Left lung (tissue), 10 donors: ENCODE results near the gene IGSF6. TPM values are rescaled to one million over a fixed set of nuclear protein-coding genes. Genes with fewer than 3 reads are reported as not detected.
"Not testable (repeated sequence)": the region's sequence is repeated elsewhere in the genome, so short reads cannot be mapped to it uniquely, and the experiment has no call there.

Experiments used
- ATAC-seq: fragments of 200-7000 bp; cut with Tn5 transposase; one replicate; pipeline ENCODE4 v1.9.1; 2020; ENCODE audit warnings: moderate library complexity
- DNase-seq, 4 donors: peaks; one replicate each; pipeline ENCODE4 v3.0.0-alpha.2; 2013 to 2020
- H3K27ac ChIP-seq, 2 donors: fragments of 200-600 bp; sonication (generic) in 1 of 2; one replicate each; pipeline versions ENCODE4 v1.5.0 to v1.8.0; 2020 to 2021
- H3K27me3 ChIP-seq, 2 donors: fragments of 200-600 bp; sonication (generic) in 1 of 2; one replicate each; pipeline versions ENCODE4 v1.5.0 to v1.8.0; 2020 to 2021
- H3K36me3 ChIP-seq, 2 donors: fragments of 200-600 bp; sonication (generic) in 1 of 2; one replicate each; pipeline versions ENCODE4 v1.5.0 to v1.8.0; 2020 to 2021
- H3K4me1 ChIP-seq, 2 donors: fragments of 200-600 bp; one replicate each; pipeline ENCODE4 v1.8.0; 2021
- H3K4me3 ChIP-seq, 2 donors: fragments of 200-600 bp; sonication (generic) in 1 of 2; one replicate each; pipeline versions ENCODE4 v1.5.0 to v1.8.0; 2020 to 2021; ENCODE audit warnings: mild to moderate bottlenecking in 1 of 2
- H3K9me3 ChIP-seq, 2 donors: fragments of 200-600 bp; sonication (generic) in 1 of 2; one replicate each; pipeline versions ENCODE4 v1.5.0 to v1.8.0; 2020 to 2021
- CTCF ChIP-seq, 2 donors: fragments of 200-600 bp; sonication (generic) in 1 of 2; IDR thresholded peaks; one replicate each; pipeline versions ENCODE4 v1.5.0 to v1.8.0; 2021; ENCODE audit warnings: antibody characterized with exemption in 2 of 2
- intact Hi-C, 2 donors: fragments of 100-400 bp; cut with DNase I; formaldehyde crosslinking; loops; one replicate each; pipeline versions ENCODE4 v1.11.2 to v1.14.2; 2022
- polyA plus RNA-seq, 6 donors: library from polyadenylated mRNA; unstranded; fragments of 120-200 nt; gene quantifications; one replicate each; pipeline ENCODE4 v1.2.1, GENCODE V29; 2013; ENCODE audit not compliant: insufficient read length in 6 of 6
- total RNA-seq, 2 donors: library from RNA; stranded (reverse); fragmentation: NEBNext Ultra II Directional; extraction: Animal tissue kit (Norgen Biotek cat#: 25700); gene quantifications; one replicate each; pipeline ENCODE4 v1.2.1, GENCODE V29; 2021
- donor health status: DM: no; HTN: yes; CAD: no.
- donor health status: DM: no; HTN: no; CAD: no.

The IGSF6 gene
- total and polyA plus RNA-seq, 8 donors = 5.2 to 65.4 (median 6.5) TPM

- Histone ChIP-seq H3K4me1 (peaks cover 6 to 91% of the 10 kb centered on the region in 2 donors), H3K36me3 (peaks cover 0 to 69% of the 10 kb centered on the region in 2 donors), H3K27ac (peak overlapping the region in 1 of 2 donors; percentile 8), H3K4me3 (no peak overlapping the region), H3K9me3 (no peaks in the 10 kb centered on the region), H3K27me3 (no peaks in the 10 kb centered on the region)
- ATAC-seq (no peak), DNase-seq (no peak)
- intact Hi-C loops = no loop called here
- no peak for TF ChIP-seq CTCF (IDR thresholded peaks at IDR 0.05)
Measured at GRCh38 chr16:21642861-21643260, 9.5 kb downstream of the IGSF6 start.

GRCh38 chr16:21641916-21642315, 10.5 kb downstream of the IGSF6 start:
- ATAC-seq (no peak), DNase-seq (no peak)
- Histone ChIP-seq H3K36me3 (peaks cover 0 to 69% of the 10 kb centered on the region in 2 donors), H3K4me1 (peaks cover 6 to 85% of the 10 kb centered on the region in 2 donors), H3K27ac (no peak overlapping the region), H3K9me3 (no peaks in the 10 kb centered on the region), H3K4me3 (no peak overlapping the region), H3K27me3 (no peaks in the 10 kb centered on the region)
- TF ChIP-seq CTCF (IDR thresholded peaks at IDR 0.05) = no peak
- intact Hi-C loops = no loop called here

- Histone ChIP-seq H3K27me3 (no peaks in the 10 kb centered on the region), H3K27ac (peak overlapping the region in 1 of 2 donors; percentile 18), H3K36me3 (peaks cover 0 to 72% of the 10 kb centered on the region in 2 donors), H3K4me3 (no peak overlapping the region), H3K9me3 (no peaks in the 10 kb centered on the region), H3K4me1 (peaks cover 0 to 60% of the 10 kb centered on the region in 2 donors)
- intact Hi-C loops = no loop called here
- ATAC-seq (no peak), DNase-seq (no peak)
- TF ChIP-seq CTCF (IDR thresholded peaks at IDR 0.05) = no peak
Measured at GRCh38 chr16:21639493-21639892, 12.9 kb downstream of the IGSF6 start.

- DNase-seq = no peak
- ATAC-seq = no peak
- Histone ChIP-seq H3K27ac (peak overlapping the region in 1 of 2 donors; percentile 37), H3K4me3 (no peak overlapping the region), H3K36me3 (peaks cover 0 to 71% of the 10 kb centered on the region in 2 donors), H3K4me1 (peaks cover 0 to 51% of the 10 kb centered on the region in 2 donors), H3K9me3 (no peaks in the 10 kb centered on the region), H3K27me3 (no peaks in the 10 kb centered on the region)
- TF ChIP-seq CTCF (IDR thresholded peaks at IDR 0.05) = no peak
- intact Hi-C loops = no loop called here
Measured at GRCh38 chr16:21638573-21638975, 13.8 kb downstream of the IGSF6 start.

- Histone ChIP-seq H3K4me3 (no peak overlapping the region), H3K27ac (peak overlapping the region in 1 of 2 donors; percentile 37), H3K9me3 (no peaks in the 10 kb centered on the region), H3K4me1 (peaks cover 0 to 42% of the 10 kb centered on the region in 2 donors), H3K36me3 (peaks cover 0 to 62% of the 10 kb centered on the region in 2 donors), H3K27me3 (no peaks in the 10 kb centered on the region)
- TF ChIP-seq CTCF (IDR thresholded peaks at IDR 0.05) = no peak
- intact Hi-C loops = no loop called here
- ATAC-seq (no peak), DNase-seq (peak in 1 of 4 donors; percentile 78)
Measured at GRCh38 chr16:21637032-21637968, 15.1 kb downstream of the IGSF6 start.

GRCh38 chr16:21635694-21636093, 16.7 kb downstream of the IGSF6 start:
- H3K36me3 ChIP-seq = peaks cover 0 to 48% of the 10 kb centered on the region in 2 donors
- intact Hi-C loops, H3K27me3 ChIP-seq, ATAC-seq, H3K4me3 ChIP-seq, H3K9me3 ChIP-seq, H3K27ac ChIP-seq, DNase-seq: not testable (repeated sequence)
- H3K4me1 ChIP-seq = peaks cover 0 to 47% of the 10 kb centered on the region in 2 donors
